GM21786 (cell line): ENCODE data around the gene PRPF40B.
"Not testable (repeated sequence)": the region's sequence is repeated elsewhere in the genome, so short reads cannot be mapped to it uniquely, and the experiment has no call there.

Experiments used
- ATAC-seq: cut with Tn5 transposase; IDR thresholded peaks from one replicate; pipeline ENCODE4 v1.9.1; 2021; ENCODE audit not compliant: unreplicated experiment

The PRPF40B gene

DNA sequence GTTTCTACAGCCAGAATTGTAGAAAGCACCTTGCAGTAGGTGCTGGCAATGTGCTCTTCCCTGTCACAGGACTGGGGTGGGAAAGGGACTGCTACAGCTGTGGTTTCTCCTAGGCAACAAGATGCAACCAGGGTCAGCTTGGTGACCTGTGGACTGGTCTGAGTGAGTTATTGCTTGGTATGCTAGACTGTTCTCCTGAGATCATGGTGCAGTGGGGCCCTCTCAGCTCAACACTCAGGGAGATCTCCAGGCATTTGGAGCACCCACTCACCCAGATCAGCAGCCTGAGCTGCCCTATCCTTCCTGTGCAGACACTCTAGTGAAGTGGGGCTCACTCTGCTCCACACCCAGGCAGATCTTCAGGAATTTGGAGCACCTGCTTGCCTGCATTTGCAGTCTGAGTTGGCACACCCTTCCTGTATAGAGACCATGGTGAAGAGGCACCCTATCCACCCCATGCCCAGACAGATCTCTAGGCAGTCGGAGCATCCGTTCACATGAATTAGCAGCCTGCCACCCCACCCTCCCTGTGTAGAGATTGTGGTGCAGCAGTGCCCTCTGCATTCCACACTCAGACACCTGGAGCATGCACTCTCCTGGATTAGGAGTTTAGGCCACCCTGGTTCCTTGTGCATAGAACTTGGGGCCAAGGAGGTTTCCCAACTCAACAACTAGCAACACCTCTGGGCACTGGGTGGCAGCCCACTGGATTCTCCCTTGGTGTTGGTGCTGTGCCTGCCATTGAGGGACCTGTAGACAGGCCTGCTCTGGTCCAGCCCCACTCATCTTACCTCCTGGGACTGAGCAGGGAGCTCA is 14.1 kb upstream of the PRPF40B start:
- no peak for ATAC-seq

DNA sequence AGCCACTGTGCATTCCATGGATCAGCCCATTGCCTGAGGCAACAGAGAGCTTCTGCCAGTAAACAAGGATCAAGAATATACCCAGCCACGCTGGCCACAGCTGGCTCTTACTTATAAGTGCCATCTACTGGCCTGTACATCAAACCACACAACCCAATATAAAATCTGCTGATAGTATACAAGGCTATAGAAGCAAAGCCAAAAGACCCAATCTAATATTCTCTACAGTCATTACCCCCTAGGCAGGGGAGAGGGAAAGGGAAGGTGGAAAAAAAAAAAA is 13.5 kb upstream of the PRPF40B start:
- ATAC-seq: no peak

DNA sequence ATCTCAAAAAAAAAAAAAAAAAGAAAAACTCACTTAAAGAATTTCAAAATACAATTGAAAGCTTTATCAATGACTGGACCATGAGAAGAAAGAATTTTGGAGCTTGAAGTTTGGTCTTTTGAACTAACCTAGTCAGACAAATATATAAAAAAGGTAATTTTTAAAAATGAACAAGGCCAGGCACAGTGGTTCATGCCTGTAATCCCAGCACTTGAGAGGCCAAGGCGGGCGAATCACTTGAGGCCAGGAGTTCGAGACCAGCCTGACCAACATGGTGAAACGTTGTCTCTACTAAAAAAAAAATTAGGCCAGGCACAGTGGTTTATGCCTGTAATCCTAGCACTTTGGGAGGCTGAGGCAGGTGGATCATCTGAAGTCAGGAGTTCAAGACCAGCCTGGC is 12.6 kb upstream of the PRPF40B start:
- ATAC-seq: not testable (repeated sequence)

DNA sequence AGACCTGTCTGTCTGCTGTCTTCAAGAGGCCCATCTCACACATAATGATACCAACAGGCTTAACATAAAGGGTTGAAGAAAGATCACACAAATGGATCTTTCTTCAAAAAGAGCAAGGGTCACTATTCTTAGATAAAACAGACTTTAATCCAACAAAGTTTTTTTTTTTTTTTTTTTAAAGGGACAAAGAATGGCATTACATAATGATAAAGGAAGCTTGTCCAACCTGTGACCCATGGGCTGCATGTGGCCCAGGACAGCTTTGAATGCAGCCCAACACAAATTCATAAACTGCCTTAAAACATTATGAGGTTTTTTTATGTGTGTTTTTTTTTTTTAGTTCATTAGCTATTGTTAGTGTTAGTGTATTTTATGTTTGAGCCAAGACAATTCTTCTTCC is 11.2 kb upstream of the PRPF40B start:
- ATAC-seq: no peak

DNA sequence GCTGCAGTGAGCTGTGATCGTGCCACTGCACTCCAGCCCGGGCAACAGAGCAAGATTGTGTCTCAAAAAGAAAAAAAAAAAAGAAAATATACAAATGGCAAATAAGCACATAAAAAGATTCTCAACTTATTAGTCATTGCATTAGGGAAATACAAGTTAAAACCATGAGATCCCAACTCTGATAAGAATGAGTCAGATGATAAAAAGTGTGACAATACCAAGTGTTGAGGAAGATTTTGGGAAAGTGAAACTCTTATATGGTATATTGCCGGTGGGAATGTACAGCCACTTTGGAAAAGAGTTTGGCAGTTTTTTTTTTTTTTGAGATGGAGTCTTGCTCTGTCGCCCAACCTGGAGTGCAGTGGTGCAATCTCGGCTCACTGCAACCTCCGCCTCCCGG is 7.6 kb upstream of the PRPF40B start:
- ATAC-seq: no peak

DNA sequence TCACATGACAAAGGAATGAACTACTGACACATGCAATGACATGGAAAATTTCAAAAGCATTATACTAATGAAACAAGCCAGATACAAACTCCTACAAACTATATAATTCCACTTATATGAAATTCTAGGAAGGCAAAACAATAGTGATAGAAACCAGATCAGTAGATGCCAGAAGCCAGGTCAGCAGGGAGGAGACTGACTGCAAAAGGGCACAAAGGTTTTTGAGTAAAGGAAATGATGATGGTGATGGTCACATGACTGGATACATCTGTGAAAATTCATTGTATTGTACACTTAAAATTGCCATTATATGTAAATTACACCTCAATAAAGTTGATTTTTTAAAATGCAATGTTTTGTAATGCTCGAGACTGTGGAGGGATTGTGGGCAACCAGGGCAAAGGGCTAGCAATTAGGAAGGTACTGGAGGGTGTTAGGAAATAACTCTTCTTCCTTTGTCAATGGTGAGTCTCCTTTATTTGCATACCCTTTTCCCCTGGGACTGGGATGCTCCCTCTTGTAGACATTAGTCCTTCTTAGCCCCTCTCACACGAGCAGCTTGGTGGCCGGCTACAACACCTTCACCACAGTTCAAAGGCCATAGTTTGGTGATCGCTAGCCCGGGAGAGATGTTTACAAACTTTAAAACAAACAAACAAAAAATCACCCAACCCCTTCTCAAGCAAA is 6.7 kb upstream of the PRPF40B start:
- ATAC-seq: no peak

DNA sequence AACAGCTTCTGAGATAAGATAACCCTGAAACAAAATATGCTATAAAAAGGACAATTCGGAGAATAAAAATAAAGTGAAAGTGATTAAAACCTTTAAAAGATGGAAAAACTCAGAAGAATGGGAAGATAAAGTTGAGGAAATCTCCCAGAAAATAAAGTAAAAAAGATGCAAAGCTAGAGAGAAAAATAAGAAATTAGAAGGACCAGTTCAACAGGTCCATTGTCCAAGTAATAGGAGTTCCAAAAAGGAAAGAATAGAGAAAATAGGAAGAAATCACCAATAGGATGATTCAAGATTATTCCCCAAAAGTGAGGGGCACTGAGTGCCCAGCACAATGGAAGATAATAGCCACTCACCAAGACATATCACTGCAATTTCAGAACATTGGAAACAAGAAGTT is 4.8 kb upstream of the PRPF40B start:
- ATAC-seq: no peak

DNA sequence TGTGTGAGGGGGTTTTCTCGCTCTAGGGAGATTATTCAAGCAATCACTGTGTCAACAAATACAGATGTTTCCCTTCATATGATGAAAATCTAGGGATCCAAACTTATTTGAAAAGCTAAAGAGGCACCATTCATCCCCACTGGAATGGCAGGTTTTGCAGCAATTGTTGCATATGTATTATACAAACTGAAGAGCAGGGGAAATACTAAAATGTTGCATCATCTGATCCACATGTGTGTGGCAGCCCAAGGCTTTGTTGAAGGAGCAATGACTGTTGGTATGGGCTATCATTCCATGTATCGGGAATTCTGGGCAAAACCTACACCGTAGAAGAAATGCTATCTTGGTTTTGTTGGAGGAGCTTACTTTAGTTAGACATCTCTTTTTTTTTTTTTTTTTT is 4.1 kb upstream of the PRPF40B start:
- no peak for ATAC-seq

DNA sequence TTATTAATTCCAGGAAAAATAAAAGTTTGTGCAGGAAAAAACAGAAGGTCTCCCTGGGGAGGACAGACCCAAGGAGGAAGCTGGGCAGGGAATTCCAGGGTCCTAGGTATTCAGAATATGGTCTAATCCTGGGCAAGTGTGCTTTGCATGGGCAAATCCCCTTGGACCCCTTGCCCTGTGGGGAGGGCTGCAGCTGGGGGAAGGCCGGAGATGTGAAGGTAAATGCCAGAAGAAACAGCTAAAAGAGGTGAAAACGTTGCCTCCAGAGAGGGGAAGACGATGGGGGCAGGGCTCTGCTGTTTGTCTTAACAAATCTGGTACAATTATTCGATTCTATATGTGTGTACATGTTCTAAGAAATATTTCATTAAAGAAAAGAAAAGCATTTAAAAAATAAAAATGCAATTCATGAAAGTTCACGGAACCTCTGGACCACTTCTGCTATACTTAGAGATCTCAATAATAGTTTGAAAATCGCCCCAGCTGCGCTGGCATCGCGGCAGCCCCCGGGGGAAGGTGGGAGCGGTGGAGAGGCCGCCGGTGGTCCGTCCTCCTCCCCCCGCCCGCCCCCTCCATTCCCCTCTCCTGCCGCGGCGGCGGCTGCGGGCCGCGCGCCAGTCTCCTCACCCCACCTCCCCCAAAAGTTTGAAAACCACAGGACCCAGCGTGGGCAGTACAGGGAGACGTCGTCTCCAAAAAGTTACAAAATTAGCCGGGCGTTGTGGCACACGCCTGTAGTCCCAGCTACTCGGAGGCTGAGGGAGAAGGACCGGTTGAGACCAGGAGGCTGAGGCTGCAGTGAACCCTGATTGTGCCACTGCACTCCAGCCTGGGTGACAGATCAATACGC is 1.5 kb upstream of the PRPF40B start:
- ATAC-seq: no peak

DNA sequence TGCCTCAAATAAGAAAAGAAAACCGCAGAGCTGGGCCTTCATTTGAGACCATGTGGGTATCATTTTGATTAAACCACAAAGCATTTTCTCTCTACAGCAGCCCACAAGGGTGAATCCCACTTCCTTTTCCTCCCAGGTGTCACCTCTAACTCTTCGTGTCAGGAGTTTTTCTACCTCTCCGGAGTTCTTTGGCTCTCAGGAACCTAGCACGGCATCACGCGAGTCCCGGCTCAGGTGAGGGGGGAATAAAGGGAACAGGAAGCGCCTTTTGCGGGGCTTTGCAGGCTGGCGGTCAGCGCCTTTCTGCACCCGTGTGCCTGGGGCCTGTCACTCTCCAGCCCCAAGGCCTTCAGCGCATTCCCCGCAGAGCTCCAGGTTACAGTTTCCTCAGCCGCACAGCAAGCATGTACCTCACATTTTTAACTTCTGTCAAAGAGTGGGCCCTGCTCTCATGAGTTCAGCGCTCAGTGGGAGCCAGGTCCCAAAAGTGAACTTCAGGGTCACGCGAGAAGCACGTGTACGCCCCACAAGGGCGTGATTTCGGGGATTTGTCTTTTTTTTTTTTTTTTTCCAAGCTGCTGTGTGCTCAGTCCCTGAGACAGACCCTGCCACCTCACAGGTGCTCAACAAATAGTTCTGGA is 740 bp upstream of the PRPF40B start:
- peak; percentile 23 for ATAC-seq

DNA sequence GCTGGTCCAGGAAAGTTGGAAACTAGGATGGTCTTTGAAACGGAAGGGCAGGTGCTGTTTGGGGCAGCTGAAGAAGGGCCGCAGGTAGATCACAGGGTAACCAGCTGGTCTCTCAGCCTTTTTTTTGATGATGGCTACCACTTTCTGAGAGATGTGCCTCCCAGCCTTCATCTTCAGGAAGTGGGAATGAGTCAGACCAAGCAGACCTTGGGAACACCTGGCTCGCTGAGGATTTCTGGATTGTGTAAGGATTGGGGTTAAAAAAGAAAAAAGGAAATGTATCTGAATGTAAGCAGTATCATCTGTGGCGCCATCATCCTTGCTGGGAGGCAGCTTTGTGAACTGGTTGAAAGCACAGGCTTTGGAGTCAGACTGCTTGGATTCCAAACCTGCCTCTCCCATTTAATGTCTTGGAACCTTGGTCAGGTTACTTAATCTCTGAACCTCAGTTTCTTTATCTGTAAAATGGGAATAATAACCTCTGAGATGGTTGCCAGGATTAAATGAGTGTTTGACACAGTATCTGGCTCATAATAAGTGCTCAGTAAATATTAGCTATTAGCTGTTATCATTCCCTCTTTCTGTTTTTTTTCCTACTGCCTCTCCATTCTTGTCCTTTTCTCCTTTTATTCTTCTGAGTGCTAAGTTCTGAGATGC is 1.7 kb downstream of the PRPF40B start:
- no peak for ATAC-seq

DNA sequence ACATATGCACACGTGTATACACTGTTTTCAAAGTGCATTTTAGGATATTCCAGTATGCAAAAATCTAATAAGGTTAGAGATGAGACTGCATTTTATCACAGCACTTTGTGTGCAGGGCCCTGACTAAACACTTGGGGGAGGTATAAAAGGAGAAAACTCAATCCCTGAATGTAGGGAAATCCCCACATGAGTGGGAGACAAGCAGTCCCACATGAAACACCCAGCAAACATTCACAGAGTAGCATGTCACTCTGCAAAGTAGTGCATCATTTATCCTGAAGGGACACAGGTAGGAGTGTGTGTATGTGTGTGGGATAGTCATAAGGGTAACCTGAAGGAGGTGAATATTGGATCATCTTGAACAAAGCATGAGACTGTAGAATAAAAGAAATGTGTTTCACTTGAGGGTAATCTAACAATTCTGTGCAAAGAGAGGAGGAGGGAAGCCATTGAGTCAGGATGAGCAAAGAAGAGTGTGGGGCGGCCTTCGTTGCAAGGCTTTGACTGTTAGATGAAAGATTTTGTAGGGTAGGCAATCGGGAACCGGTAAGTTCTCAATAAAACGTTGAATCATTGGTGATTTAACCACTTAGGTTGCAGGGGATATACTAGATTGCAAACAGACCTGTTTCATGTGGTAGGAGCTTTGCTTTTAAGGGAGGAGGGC is 2.9 kb downstream of the PRPF40B start:
- no peak for ATAC-seq

DNA sequence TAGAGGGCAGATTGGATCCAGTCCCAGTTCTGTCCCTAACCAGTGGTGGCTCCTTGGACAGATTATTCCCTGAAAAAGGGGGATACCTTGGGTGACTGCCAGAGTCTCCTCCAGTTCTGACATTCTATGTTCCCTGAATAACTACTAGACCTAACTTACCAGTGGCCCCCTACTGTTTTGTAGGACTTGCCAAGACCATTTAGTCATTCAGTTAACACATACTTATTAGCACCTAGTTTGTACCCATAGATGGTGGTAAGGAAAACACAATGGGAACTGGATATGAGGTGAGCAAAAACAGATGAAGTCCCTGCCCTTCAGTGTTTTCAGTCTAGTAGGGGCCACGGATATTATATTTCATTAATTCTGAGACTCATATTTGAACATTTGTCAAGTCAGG is 3.5 kb downstream of the PRPF40B start:
- ATAC-seq: no peak

DNA sequence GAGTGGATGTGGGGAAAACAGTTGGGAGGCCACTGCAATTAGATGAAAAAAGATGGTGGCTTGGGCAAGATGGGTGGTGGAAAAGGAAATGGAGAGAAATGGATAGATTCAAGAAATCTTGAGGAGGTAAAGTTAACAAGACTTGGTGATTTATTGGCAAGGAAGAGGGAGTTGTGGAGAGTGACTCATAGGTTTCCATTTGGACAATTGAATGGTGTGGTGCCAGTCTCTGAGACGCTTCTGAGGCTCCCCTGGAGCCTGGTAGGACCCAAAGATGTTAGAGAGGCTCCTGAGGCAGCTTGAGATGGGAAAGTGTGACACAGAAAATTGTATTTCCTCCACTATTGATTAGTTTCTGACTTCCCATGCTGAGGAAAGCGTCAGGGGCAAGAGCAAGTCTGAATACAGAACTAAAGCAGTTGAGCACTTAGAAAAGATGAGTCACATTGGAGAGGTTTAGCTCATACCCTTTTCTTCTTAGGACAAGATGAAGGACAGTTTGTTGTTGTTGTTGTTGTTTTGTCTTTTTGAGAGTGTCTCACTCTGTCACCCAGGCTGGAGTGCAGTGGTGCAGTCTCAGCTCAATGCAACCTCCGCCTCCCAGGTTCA is 4.5 kb downstream of the PRPF40B start:
- no peak for ATAC-seq

DNA sequence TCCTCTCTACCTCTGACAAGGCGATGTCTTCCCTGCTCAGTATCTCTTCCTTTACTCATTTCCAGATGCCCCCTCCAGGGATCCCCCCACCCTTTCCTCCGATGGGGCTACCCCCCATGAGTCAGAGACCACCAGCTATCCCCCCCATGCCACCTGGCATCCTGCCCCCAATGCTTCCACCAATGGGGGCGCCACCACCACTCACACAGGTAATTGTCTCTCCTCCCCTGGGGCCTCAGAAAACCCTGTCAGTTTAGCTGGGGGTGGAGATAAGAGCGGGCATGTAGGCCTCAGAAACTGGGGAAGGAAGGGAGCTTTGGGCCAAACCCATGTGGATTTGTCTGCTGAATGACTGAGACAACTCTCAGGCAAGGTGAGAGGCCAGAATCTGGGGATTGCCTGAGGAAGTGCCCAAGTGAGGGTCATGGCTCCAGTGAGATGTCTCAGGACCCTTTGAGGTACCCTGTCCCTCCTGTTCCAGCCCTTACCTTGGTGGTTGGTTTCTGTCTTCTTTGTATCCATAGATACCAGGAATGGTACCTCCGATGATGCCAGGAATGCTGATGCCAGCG is 8.1 kb downstream of the PRPF40B start:
- ATAC-seq: no peak

DNA sequence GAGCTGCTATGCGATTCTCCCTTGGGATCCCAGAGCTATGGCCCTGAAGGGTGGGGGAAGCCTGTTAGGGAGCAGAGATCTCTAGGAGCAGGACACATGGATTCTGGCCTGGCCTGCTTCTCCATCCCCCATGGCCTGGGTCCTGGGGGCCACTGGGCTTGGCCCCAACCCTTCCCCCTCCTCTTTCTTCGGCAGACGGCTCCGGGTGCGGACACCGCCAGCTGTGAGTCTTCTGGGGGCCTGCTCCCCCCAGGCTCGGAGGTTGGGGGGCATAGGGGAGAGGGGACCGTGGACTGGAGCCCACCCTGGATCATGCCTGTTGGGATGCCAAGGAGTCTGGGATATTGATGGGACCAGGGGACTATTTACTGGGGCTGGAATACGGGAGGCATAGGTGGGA is 9.0 kb downstream of the PRPF40B start:
- no peak for ATAC-seq

DNA sequence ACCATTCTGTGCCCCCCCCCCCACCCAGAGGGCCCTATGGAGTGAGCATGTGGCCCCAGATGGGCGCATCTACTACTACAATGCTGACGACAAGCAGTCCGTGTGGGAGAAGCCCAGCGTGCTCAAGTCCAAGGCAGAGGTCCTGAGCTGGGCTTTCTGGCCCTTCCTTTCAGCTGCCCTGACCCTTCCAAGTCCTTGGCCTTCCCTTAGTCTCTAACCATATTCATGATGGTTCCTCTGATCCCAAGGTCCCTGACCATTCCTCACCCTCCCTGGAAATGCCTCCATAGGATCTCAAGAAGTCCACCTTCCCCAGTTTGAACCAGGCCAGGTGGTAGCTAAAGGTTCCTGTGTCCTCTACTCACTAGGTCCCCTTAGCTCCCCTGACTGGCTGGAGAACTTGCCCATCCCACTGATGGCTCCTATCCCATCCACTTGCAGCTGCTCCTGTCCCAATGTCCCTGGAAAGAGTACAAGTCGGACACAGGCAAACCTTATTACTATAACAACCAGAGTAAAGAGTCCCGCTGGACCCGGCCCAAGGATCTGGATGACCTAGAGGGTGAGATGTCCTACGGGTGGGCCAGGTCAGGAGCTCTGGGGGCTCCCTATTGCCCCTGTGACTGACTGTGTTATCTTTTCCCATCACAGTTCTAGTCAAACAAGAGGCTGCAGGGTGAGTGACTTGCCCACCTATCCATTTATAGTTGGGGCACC is 9.8 kb downstream of the PRPF40B start:
- no peak for ATAC-seq

DNA sequence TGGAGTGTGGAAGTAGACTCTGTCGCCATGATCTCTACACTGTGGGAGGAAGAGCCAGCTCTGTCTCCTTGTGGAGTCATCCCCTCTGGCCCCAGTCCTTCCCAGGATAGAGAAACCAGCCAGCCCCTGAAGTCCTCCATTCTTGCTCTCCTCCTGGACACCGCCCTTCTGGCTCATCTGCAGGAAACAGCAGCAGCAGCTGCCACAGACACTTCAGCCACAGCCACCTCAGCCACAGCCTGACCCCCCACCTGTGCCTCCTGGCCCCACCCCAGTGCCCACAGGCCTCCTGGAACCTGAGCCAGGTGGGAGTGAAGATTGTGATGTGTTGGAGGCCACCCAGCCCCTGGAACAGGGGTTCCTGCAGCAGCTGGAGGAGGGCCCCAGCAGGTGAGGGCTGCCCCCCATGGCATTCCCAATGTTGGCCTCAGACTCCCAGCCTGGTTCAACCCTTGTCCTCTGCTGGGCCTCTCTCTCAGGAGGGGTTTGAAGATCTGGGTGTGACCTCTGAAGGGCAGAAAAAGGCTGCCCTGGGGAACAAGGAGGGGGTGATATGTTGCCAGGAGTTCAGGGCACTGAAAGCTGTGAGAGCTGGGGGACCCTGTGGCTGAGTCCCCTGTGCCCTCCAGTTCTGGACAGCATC is 10.5 kb downstream of the PRPF40B start:
- ATAC-seq: no peak

DNA sequence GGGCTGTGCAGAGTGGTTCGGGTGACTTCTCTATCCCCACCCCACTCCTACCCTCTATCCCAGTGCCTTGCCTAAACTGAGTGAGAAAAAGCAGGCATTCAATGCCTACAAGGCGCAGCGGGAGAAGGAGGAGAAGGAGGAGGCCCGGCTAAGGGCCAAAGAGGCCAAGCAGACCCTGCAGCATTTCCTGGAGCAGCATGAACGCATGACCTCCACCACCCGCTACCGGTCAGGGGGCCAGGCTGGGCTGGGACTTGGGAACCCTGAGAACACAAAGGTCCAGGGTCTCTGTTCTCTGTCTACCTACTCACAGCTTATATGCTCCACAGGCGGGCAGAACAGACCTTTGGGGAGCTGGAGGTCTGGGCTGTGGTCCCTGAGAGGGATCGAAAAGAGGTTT is 11.7 kb downstream of the PRPF40B start:
- no peak for ATAC-seq
